ENCODE measurements around the gene PSD4.
A peak's percentile ranks its signal among the peaks of the same experiment; 100 is the strongest.

The PSD4 gene

DNA sequence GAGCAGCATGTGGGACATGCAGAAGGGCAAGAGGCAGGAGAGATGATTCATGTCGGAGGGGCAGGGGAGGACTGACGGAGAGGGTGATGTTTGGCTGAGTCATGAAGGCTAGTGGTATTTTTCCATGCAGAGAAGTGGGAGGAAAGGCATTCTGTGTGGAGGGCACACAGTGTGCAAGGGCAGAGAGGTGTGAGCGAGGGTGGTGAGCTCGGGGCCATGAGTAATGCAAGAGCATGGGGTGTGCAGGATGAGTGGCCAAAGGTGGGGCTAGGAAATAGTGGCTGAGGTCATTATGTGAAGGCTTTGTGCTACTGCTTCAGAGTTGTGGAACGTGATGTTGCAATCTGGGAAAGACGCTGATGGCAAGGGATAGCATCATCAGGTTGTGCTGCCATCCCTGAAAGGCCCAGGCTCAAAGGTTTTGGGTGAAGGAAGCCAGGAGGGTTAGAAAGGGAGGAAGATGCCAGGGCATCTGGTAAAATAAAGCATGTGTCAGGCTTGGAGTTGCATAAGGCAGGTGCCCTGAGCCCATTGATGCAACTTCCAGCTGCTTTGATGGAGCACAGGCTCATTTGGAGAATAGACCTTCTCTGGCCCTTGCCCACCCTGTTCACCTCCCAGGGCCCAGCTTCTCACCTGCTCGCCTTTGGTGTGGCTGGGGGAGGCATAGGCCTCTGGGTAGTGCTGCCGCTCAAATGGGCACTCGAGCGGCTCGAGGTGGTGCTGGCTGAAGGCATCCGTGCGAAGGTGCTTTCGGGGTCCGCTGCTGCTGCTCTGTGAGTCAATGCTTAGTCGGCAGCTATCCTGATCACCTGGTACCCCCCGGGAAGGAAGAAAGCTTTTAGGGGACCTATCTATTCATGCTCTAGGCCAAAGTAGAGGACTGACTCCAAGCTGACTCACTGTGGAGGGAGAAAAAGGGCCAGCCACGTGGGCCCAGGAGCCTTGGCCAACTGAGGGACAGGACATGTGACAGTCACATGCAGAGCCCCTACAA is 67.4 kb downstream of the PSD4 start:
- peak; percentile 100 for DNase-seq

DNA sequence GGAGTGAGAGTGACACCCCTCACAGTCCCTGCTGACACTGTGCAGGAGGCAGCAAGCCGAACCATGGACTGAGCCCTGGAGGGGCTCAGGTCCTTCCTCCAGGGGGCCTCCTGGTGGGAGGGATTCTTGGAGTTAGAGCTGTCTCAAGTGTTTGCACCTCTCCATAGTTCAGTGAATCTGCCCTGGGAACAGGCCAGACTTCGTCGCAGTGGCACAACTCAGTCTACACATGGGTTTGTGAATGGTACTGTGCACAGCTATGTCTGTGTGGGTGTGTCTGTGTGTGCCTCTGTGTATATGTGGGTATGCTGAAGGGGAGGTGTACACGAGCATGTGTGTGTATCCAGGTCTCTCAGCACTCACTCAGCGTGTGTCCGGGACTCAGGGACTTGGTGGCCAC is 68.6 kb downstream of the PSD4 start:
- DNase-seq: no peak

GRCh38 chr2:113245276-113245711 is 71.5 kb downstream of the PSD4 start:
- DNase-seq: no peak

DNA sequence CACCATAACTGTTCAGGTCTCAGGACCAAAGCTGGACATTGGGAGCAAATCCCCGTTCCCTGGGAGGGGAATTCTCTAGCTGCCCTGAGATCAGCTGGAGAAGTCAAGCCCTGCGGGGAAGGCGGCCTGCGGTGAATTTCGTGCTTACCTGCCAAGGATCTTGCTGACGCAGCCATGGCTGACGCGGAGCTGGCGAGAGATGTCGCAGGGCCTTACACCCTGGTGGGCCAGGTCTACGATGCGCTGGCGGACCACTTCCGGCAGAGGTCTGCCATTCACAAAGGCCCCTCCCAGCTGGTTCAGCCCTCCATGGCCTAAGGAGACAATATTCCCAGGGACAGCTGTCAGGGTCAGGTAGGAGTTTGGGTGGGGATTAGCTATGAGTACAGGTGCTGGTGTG is 72.8 kb downstream of the PSD4 start:
- DNase-seq: no peak

DNA sequence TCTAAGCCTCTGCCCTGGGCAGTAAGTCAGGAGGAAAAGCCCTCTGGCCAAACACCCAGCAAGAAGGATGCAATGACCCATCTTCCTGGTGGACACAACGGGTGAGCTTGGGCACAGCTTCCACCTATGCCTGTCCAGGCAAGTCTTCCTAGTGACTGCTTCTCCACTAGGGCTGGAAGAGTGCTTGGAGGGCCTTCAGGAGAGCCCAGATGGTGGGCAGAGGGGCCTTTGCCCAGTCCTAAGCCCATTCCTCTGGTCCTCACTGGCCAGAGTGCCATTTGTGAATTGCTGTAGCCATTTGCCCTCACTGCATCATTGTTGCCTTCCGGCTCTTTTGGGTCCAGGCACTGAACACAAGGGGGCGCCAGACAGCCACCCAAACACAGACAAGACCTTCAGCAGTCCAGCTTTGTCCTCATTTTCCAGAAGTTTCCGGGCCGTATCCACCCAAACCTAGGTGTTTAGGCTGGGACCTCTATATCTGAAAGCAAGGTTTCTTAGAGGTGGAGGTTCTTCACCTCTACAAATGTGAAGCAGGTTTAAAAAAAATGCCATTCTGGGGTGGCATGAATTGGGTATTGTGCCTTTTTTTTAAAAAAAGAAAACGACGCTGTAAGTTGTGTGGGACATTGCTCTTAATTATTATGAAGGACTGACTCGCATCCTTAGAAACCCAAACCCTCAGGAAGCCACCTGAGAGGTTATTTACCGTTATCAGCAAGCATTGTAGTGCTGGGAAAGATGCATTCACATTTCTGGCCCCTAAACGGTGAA is 75.4 kb downstream of the PSD4 start:
- DNase-seq: no peak

- no peak for DNase-seq
Observed at GRCh38 chr2:113251118-113251517, 77.3 kb downstream of the PSD4 start.

DNA sequence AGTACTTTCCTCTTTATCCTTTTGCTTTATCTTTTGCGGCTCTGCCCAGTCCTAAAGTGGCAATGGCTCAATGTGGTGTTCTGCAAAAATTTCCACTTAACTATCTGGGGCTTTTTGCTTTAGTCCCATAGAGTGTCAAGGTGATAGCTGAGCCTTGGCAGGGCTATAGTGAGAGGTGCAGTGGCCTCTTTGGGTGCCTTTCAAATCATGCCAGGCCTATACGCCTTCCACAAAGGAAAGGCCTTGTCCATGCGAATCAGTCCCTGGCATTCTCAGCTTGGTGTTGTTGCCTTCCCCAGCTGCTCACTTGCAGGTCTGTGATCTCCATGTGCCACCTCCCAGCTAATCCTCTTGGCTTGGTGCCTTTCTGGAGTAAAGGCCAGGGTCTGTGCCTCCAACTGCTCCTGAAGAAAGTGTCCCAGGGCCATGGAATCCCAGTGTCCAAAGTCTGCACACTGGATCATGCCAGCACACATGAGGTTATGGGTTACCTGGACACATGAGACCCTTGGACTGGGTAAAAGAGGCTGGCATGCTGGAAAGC is 78.3 kb downstream of the PSD4 start:
- no peak for DNase-seq

DNA sequence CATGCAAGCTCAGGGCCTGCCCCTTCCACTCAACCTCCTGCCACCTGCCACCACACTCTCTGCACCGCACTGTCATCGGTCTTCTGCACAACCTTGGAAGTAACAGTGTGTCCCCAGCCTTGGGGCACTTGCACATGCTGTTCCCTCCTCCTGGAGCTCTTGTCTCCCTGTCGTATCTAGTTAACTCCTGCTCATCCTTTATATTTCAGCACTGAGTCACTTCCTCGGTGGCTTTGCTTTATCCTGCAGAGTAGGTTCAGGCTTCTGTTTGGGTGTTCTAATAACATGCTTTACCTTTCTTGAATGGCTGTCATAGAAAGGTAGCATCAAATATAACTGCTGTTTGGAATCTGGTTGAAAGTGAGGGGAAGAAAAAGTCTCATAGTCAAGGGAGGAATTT is 79.7 kb downstream of the PSD4 start:
- DNase-seq: no peak

DNA sequence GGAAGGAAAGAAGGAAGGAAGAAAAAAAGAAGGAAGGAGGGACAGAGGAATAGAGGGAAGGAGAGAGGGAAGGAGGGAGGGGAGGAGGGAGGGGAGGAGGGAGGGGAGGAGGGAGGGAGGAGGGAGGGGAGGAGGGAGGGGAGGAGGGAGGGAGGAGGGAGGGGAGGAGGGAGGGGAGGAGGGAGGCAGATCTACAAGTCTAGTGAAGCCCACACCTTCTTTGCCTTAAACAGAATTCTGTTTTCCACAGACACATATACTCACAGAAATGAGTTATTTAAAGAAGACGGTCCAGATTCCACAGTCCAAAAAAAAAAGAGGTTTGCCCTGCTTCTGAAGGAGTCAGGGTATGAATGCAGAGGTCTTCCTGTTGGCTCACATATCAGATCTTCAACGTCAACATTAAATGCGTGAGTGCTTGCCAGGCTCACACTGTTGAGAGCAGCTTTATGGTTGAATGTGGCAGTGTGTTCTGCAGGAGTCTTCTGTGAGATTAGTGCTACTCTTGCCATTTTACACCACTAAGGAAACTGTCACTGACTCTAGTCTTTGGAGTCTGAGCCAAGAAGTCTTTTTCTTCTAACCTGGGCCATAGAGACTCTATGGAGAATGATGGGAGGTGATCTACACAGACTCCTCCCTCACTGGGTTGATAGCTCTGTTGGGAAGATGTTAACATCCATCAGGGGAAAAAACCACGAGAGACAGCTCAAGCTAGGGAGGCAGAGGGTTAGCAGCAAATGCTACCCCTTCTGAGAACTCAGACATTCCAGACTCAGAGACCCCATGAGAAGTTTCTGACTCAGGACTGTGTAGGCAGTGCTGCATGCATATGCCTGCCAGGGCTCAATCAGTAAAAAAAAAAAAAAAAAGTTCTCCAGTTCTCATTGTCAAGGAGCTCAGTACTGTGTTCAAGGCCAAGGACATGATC is 81.6 kb downstream of the PSD4 start:
- no peak for DNase-seq

- no peak for DNase-seq
Observed at GRCh38 chr2:113257516-113258264, 83.9 kb downstream of the PSD4 start.

DNA sequence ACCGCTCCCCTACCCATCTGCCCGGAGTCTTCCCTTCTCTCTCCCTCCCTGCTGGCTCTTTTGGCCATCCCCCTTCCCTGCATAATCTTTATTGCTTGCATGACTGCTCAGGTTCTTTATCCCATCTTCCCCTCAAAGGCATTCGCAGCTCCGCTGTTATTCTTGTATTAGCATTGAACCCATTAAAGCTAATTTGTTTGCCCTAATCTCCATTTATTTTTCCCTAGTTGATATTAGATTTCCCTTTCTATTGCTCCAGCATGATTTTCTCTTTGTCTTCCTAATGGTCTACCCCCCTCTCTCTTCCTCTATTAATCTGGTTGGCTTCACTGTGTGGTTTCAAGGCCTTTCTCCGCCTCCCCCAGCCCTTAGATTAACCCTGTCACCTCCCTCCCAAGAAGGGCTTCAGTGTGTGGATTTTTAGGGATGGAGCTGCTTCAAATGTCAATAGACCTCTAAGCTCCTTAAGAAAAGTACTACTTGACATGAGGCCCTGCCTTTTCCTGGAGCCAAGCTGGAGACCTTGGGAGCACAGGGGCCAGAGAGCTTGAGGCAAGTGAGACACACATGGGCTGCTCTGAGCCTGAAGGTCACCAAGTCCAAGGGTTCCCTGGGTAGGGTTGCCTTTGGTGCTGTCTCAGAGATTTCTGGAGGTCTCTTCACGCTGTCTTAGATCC is 84.8 kb downstream of the PSD4 start:
- no peak for DNase-seq
